Neural progenitor cell (in vitro differentiated cells): ENCODE results near the gene FOXD4L1.
"Not testable (repeated sequence)": the region's sequence is repeated elsewhere in the genome, so short reads cannot be mapped to it uniquely, and the experiment has no call there.

Source experiments
- EZH2 ChIP-seq: fragments of 200-600 bp; sonication (generic); IDR thresholded peaks from 2 replicates; pipeline ENCODE4 v1.6.1; 2017; ENCODE audit warnings: antibody characterized with exemption, mild to moderate bottlenecking, moderate library complexity
- EZH2phosphoT487 ChIP-seq: fragments of 200-600 bp; sonication (generic); IDR thresholded peaks from 2 replicates; pipeline ENCODE4 v1.6.1; 2017; ENCODE audit warnings: antibody characterized with exemption
- TF ChIP-seq, protein P1 (sequence below): fragments of 200-600 bp; sonication (generic); IDR thresholded peaks from 2 replicates; pipeline ENCODE4 v1.5.1; 2017; ENCODE audit warnings: antibody characterized with exemption, mild to moderate bottlenecking

DNA sequence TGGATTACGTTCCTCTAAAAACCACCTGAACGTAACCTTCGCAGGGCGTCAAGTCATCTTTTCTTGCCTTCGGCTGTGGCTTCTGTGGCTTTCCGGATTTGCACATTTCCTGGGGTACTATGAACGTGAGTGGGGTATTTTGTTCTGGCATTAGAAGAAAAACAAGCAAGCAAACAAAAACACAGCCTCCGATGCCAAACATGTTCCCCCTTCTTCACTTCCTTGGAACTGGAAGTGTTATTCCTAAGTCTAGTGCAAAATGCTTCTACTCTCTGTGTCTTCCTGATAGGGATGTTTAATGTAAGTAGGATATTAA, 2.2 kb downstream of the FOXD4L1 start:
- TF ChIP-seq, protein P1, sequence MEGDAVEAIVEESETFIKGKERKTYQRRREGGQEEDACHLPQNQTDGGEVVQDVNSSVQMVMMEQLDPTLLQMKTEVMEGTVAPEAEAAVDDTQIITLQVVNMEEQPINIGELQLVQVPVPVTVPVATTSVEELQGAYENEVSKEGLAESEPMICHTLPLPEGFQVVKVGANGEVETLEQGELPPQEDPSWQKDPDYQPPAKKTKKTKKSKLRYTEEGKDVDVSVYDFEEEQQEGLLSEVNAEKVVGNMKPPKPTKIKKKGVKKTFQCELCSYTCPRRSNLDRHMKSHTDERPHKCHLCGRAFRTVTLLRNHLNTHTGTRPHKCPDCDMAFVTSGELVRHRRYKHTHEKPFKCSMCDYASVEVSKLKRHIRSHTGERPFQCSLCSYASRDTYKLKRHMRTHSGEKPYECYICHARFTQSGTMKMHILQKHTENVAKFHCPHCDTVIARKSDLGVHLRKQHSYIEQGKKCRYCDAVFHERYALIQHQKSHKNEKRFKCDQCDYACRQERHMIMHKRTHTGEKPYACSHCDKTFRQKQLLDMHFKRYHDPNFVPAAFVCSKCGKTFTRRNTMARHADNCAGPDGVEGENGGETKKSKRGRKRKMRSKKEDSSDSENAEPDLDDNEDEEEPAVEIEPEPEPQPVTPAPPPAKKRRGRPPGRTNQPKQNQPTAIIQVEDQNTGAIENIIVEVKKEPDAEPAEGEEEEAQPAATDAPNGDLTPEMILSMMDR, result not testable (repeated sequence)
- TF ChIP-seq EZH2 (peak; percentile 15), EZH2phosphoT487 (peak; percentile 5)
